Measurements from ENCODE around the gene PANK2. TPM values are rescaled to one million over a fixed set of nuclear protein-coding genes. Genes with fewer than 3 reads are reported as not detected.

The PANK2 gene
- total and polyA plus RNA-seq, 2 donors (not counting 1 experiment from before 2014, with no cell fraction given) = 33.7 to 51.7 TPM

DNA sequence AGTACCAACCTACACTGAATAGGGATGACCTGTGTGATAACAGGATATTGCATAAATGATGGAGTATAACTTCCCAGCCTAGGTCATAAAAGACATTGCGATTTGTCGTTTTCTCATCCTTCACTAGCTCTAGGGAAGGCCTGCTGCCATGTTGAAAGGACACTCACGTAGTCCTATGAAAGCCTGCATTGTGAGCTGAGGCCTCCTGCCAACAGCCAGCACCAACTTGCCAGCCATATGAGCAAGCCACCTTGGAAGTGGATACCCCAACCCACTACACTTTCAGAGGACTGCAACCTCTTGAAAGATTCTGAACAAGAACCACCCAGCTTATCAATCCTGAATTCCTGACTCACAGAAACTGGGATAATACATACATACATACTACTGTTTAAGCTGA lies 3.5 kb upstream of the PANK2 start:
- peaks cover 4% of the 10 kb centered on the region for H3K4me1 ChIP-seq (ENCODE audit: control insufficient read depth, extremely low read depth, insufficient read depth, low read length)
- H3K4me3 ChIP-seq (replicated peaks in 1 of 4; ENCODE audit: control extremely low read depth in 1 of 4, insufficient read depth in 1 of 4, low read depth in 3 of 4, low read length in 4 of 4) = no peak overlapping the region
- H3K27me3 ChIP-seq (ENCODE audit: control insufficient read depth, insufficient read depth, low read length) = no peaks in the 10 kb centered on the region
- no peaks in the 10 kb centered on the region for H3K36me3 ChIP-seq (ENCODE audit: control insufficient read depth, insufficient read depth, low read length)
- peaks cover 32% of the 10 kb centered on the region for H3K79me2 ChIP-seq (ENCODE audit: control insufficient read depth, insufficient read depth, low read length)
- no peak overlapping the region for H3K27ac ChIP-seq (ENCODE audit: insufficient read depth, low read length)
- H3K4me2 ChIP-seq (ENCODE audit: extremely low read depth, insufficient read depth, low read length) = no peak overlapping the region
- H3K9ac ChIP-seq (ENCODE audit: insufficient read depth, low read length) = no peak overlapping the region
- H4K20me1 ChIP-seq (ENCODE audit: control insufficient read depth, extremely low read depth, insufficient read depth, low read length) = no peaks in the 10 kb centered on the region
- no peaks in the 10 kb centered on the region for H3K9me3 ChIP-seq (ENCODE audit: control insufficient read depth, insufficient read depth, low read depth, low read length)
- no peak for DNase-seq (ENCODE audit: low read depth in 2 of 2)
- no peak overlapping the region for H2AFZ ChIP-seq (ENCODE audit: low read length)
- TF ChIP-seq, protein P1, sequence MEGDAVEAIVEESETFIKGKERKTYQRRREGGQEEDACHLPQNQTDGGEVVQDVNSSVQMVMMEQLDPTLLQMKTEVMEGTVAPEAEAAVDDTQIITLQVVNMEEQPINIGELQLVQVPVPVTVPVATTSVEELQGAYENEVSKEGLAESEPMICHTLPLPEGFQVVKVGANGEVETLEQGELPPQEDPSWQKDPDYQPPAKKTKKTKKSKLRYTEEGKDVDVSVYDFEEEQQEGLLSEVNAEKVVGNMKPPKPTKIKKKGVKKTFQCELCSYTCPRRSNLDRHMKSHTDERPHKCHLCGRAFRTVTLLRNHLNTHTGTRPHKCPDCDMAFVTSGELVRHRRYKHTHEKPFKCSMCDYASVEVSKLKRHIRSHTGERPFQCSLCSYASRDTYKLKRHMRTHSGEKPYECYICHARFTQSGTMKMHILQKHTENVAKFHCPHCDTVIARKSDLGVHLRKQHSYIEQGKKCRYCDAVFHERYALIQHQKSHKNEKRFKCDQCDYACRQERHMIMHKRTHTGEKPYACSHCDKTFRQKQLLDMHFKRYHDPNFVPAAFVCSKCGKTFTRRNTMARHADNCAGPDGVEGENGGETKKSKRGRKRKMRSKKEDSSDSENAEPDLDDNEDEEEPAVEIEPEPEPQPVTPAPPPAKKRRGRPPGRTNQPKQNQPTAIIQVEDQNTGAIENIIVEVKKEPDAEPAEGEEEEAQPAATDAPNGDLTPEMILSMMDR (conservative IDR thresholded peaks at IDR 0.05 in 1 of 2, IDR thresholded peaks at IDR 0.05 in 1 of 2; ENCODE audit: low read depth in 1 of 2, low read length in 2 of 2) = no peak
- no peak for TF ChIP-seq EZH2 (IDR thresholded peaks at IDR 0.05; ENCODE audit: low read length, missing control alignments)

DNA sequence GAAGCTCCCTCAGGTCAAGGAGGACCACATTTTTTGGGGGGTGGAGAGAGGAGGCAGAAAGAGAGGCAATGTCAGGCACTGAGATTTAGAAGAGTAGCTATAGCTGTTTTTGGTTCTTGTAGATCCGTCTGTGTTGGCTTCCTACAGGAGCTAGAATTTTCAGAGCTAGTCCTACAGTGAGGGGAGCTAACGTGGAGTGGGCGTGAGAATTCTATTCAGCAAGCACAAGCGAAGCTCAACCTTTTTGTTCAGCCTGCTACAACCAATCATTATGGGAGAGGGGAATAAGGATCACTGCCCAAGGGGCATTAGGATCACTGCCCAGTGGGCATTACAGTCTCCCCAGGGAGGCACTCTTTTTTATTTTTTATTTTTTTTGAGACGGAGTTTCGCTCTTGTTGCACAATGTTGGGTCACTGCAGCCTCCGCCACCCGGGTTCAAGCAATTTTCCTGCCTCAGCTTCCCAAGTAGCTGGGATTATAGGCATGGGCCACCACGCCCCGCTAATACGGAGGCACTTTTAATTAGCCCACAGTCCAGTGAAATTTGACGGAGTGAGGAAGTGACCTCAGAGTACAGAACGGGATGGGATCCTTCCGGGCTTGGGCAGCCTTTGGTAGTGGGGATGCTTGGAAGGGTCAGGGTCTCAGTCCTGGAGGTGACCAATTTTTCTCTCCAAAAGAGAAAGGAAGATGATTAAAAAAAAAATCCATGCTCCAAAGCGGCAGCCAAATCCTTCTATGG lies 1.1 kb upstream of the PANK2 start:
- peaks cover 7% of the 10 kb centered on the region for H4K20me1 ChIP-seq (ENCODE audit: control insufficient read depth, extremely low read depth, insufficient read depth, low read length)
- H3K79me2 ChIP-seq (ENCODE audit: control insufficient read depth, insufficient read depth, low read length) = peaks cover 55% of the 10 kb centered on the region
- TF ChIP-seq, protein P1 (conservative IDR thresholded peaks at IDR 0.05 in 1 of 2, IDR thresholded peaks at IDR 0.05 in 1 of 2; ENCODE audit: low read depth in 1 of 2, low read length in 2 of 2) = no peak
- TF ChIP-seq EZH2 (IDR thresholded peaks at IDR 0.05; ENCODE audit: low read length, missing control alignments) = no peak
- peaks cover 6% of the 10 kb centered on the region for H3K4me1 ChIP-seq (ENCODE audit: control insufficient read depth, extremely low read depth, insufficient read depth, low read length)
- no peak overlapping the region for H2AFZ ChIP-seq (ENCODE audit: low read length)
- peak overlapping the region; percentile 87 for H3K4me2 ChIP-seq (ENCODE audit: extremely low read depth, insufficient read depth, low read length)
- no peaks in the 10 kb centered on the region for H3K27me3 ChIP-seq (ENCODE audit: control insufficient read depth, insufficient read depth, low read length)
- peak; percentile 37 to 56 for DNase-seq (ENCODE audit: low read depth in 2 of 2)
- no peaks in the 10 kb centered on the region for H3K9me3 ChIP-seq (ENCODE audit: control insufficient read depth, insufficient read depth, low read depth, low read length)
- H3K36me3 ChIP-seq (ENCODE audit: control insufficient read depth, insufficient read depth, low read length) = no peaks in the 10 kb centered on the region
- peak overlapping the region; percentile 65 to 89 (median 77) for H3K4me3 ChIP-seq (replicated peaks in 1 of 4; ENCODE audit: control extremely low read depth in 1 of 4, insufficient read depth in 1 of 4, low read depth in 3 of 4, low read length in 4 of 4)
- H3K9ac ChIP-seq (ENCODE audit: insufficient read depth, low read length) = peak overlapping the region; percentile 16
- peak overlapping the region; percentile 97 for H3K27ac ChIP-seq (ENCODE audit: insufficient read depth, low read length)

DNA sequence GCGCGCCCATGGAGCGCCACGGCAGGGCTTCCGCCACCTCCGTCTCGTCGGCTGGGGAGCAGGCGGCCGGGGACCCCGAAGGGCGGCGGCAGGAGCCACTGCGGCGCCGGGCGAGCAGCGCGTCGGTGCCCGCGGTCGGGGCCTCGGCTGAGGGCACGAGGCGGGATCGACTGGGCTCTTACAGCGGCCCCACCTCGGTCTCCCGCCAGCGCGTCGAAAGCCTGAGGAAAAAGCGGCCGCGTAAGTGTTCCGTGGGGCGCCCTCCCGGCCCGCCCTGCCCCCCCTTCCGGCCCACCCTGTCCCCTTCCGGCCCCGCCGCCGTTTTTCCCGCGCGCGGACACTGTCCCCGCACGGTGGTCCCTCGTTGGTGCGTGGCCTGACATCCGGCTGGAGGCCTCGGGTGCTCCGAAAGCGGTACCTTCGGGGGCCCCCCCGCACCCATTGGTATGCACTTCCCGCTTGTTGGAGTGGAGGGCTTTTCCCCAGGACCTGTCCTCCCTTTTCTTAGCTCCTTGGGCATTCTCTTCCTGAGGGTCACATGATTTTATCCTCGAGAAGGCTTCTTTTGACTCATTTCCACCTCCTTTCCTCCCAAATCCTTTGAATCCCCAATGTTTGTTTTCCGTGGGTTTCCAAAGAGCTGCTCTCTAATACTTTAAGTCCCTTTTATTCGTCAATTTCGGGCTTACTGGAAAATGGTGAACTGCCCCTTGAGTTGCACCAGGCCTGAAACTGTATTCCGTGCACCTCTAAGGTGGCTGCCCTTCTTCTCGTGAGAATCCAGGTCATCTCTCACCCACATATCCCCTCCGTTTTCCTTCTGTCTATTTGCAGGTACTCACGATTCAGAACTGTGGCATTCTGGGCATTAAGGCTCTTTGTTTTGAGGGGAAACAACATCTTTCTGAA lies 556 bp downstream of the PANK2 start:
- DNase-seq (ENCODE audit: low read depth in 2 of 2) = peak in 1 of 2 donors; percentile 23
- TF ChIP-seq, protein P1 (conservative IDR thresholded peaks at IDR 0.05 in 1 of 2, IDR thresholded peaks at IDR 0.05 in 1 of 2; ENCODE audit: low read depth in 1 of 2, low read length in 2 of 2) = no peak
- no peak for TF ChIP-seq EZH2 (IDR thresholded peaks at IDR 0.05; ENCODE audit: low read length, missing control alignments)
- Histone ChIP-seq H3K27me3 (ENCODE audit: control insufficient read depth, insufficient read depth, low read length) (no peaks in the 10 kb centered on the region), H2AFZ (ENCODE audit: low read length) (no peak overlapping the region), H4K20me1 (ENCODE audit: control insufficient read depth, extremely low read depth, insufficient read depth, low read length) (peaks cover 7% of the 10 kb centered on the region), H3K4me2 (ENCODE audit: extremely low read depth, insufficient read depth, low read length) (peak overlapping the region; percentile 96), H3K27ac (ENCODE audit: insufficient read depth, low read length) (peak overlapping the region; percentile 86), H3K4me3 (replicated peaks in 1 of 4; ENCODE audit: control extremely low read depth in 1 of 4, insufficient read depth in 1 of 4, low read depth in 3 of 4, low read length in 4 of 4) (peak overlapping the region; percentile 65 to 99 (median 79)), H3K79me2 (ENCODE audit: control insufficient read depth, insufficient read depth, low read length) (peaks cover 72% of the 10 kb centered on the region), H3K4me1 (ENCODE audit: control insufficient read depth, extremely low read depth, insufficient read depth, low read length) (peaks cover 10% of the 10 kb centered on the region), H3K36me3 (ENCODE audit: control insufficient read depth, insufficient read depth, low read length) (no peaks in the 10 kb centered on the region), H3K9ac (ENCODE audit: insufficient read depth, low read length) (peak overlapping the region; percentile 87), H3K9me3 (ENCODE audit: control insufficient read depth, insufficient read depth, low read depth, low read length) (no peaks in the 10 kb centered on the region)
